ENCODE data around the gene F11. TPM values are rescaled to one million over a fixed set of nuclear protein-coding genes. Genes with fewer than 3 reads are reported as not detected.
"Not testable (repeated sequence)": the region's sequence is repeated elsewhere in the genome, so short reads cannot be mapped to it uniquely, and the experiment has no call there.

Gene F11
- total and polyA plus RNA-seq, 7 donors, result 0.08 to 0.22 (median 0.19) TPM; not detected in 4

GRCh38 chr4:186271081-186271678, 5.2 kb downstream of the F11 start:
- H3K36me3 ChIP-seq (ENCODE audit: insufficient read depth in 1 of 2, low read depth in 1 of 2), result no peaks in the 10 kb centered on the region
- DNase-seq (no peak), ATAC-seq (no peak)
- H3K27me3 ChIP-seq (ENCODE audit: insufficient read depth in 3 of 3, low read length in 2 of 3), result peaks cover 0 to 5% (median 0%) of the 10 kb centered on the region in 3 donors
- WGBS, 3 donors, result 80 to 82% (median 80%) methylated on average over 9 of the region's 9 CpGs
- H3K4me3 ChIP-seq, result no peak overlapping the region
- intact Hi-C loops (cut with DNase I), result no loop called here
- no peaks in the 10 kb centered on the region for H3K9me3 ChIP-seq
- H3K27ac ChIP-seq, result no peak overlapping the region
- no peaks in the 10 kb centered on the region for H3K4me1 ChIP-seq
- TF ChIP-seq CTCF (IDR thresholded peaks at IDR 0.05), result no peak

GRCh38 chr4:186272699-186273391, 6.9 kb downstream of the F11 start:
- no peak overlapping the region for H3K4me3 ChIP-seq
- 69 to 78% (median 72%) methylated on average over 4 of the region's 4 CpGs for WGBS, 3 donors
- no peak for TF ChIP-seq CTCF (IDR thresholded peaks at IDR 0.05)
- ATAC-seq (no peak), DNase-seq (no peak)
- no peaks in the 10 kb centered on the region for H3K4me1 ChIP-seq
- peaks cover 0 to 5% (median 0%) of the 10 kb centered on the region in 3 donors for H3K27me3 ChIP-seq (ENCODE audit: insufficient read depth in 3 of 3, low read length in 2 of 3)
- no peak overlapping the region for H3K27ac ChIP-seq
- H3K36me3 ChIP-seq (ENCODE audit: insufficient read depth in 1 of 2, low read depth in 1 of 2), result no peaks in the 10 kb centered on the region
- intact Hi-C loops (cut with DNase I), result no loop called here
- H3K9me3 ChIP-seq, result no peaks in the 10 kb centered on the region

- ATAC-seq; H3K4me1 ChIP-seq; intact Hi-C loops (cut with DNase I); H3K4me3 ChIP-seq; DNase-seq; H3K27me3 ChIP-seq (ENCODE audit: insufficient read depth in 3 of 3, low read length in 2 of 3); H3K27ac ChIP-seq; H3K36me3 ChIP-seq (ENCODE audit: insufficient read depth in 1 of 2, low read depth in 1 of 2); H3K9me3 ChIP-seq: not testable (repeated sequence)
- 88 to 91% (median 88%) methylated on average over 5 of the region's 5 CpGs for WGBS, 3 donors
Observed at GRCh38 chr4:186273392-186273789, 7.4 kb downstream of the F11 start.

- H3K4me3 ChIP-seq, result no peak overlapping the region
- whole genome bisulfite sequencing, 3 donors, result 66 to 72% (median 72%) methylated on average over 5 of the region's 5 CpGs
- DNase-seq (no peak), ATAC-seq (no peak)
- no peak overlapping the region for H3K27ac ChIP-seq
- no peaks in the 10 kb centered on the region for H3K27me3 ChIP-seq (ENCODE audit: insufficient read depth in 3 of 3, low read length in 2 of 3)
- H3K9me3 ChIP-seq, result no peaks in the 10 kb centered on the region
- no peak for TF ChIP-seq CTCF (IDR thresholded peaks at IDR 0.05)
- H3K36me3 ChIP-seq (ENCODE audit: insufficient read depth in 1 of 2, low read depth in 1 of 2), result no peaks in the 10 kb centered on the region
- intact Hi-C loops (cut with DNase I), result no loop called here
- H3K4me1 ChIP-seq, result no peaks in the 10 kb centered on the region
Observed at GRCh38 chr4:186283311-186283710, 17.3 kb downstream of the F11 start.

GRCh38 chr4:186285147-186285546, 19.2 kb downstream of the F11 start:
- Histone ChIP-seq H3K36me3 (ENCODE audit: insufficient read depth in 1 of 2, low read depth in 1 of 2) (no peaks in the 10 kb centered on the region), H3K27ac (no peak overlapping the region), H3K4me1 (no peaks in the 10 kb centered on the region), H3K27me3 (ENCODE audit: insufficient read depth in 3 of 3, low read length in 2 of 3) (no peaks in the 10 kb centered on the region), H3K9me3 (no peaks in the 10 kb centered on the region), H3K4me3 (no peak overlapping the region)
- intact Hi-C loops (cut with DNase I), result no loop called here
- TF ChIP-seq CTCF (IDR thresholded peaks at IDR 0.05), result no peak
- no peak for DNase-seq
- 88 to 94% (median 90%) methylated on average over 12 of the region's 12 CpGs for WGBS, 3 donors
- no peak for ATAC-seq

All from psoas muscle (tissue), 8 donors.